Osteoblast (primary cell): ENCODE results near the gene SMOC1. TPM values are rescaled to one million over a fixed set of nuclear protein-coding genes. Genes with fewer than 3 reads are reported as not detected.
A peak's percentile ranks its signal among the peaks of the same experiment; 100 is the strongest.

Source experiments
- DNase-seq: peaks from one replicate; pipeline ENCODE4 v3.0.0; 2011; ENCODE audit warnings: low spot score, mixed read lengths; ENCODE audit not compliant: insufficient read length; ENCODE audit errors: missing footprints
- H2AFZ ChIP-seq: 2 replicates; pipeline ENCODE4 v1.6.0; 2011; ENCODE audit warnings: mild to moderate bottlenecking, low read length
- H3K27ac ChIP-seq: 2 replicates; pipeline ENCODE4 v1.5.1; 2011; ENCODE audit warnings: mild to moderate bottlenecking, low read depth, low read length, moderate library complexity
- H3K27me3 ChIP-seq: 2 replicates; pipeline ENCODE4 v1.6.0; 2012; ENCODE audit warnings: mild to moderate bottlenecking, control low read depth, inconsistent platforms, low read length, moderate library complexity; ENCODE audit not compliant: insufficient read depth
- H3K36me3 ChIP-seq: 2 replicates; pipeline ENCODE4 v1.5.1; 2011; ENCODE audit warnings: mild to moderate bottlenecking, low read length, control low read depth, moderate library complexity; ENCODE audit not compliant: insufficient read depth
- H3K4me1 ChIP-seq: 2 replicates; pipeline ENCODE4 v1.5.1; 2011; ENCODE audit warnings: mild to moderate bottlenecking, low read length, control low read depth, moderate library complexity; ENCODE audit not compliant: insufficient read depth
- H3K4me2 ChIP-seq: 2 replicates; pipeline ENCODE4 v1.6.0; 2011; ENCODE audit warnings: mild to moderate bottlenecking, low read length; ENCODE audit not compliant: insufficient read depth
- H3K4me3 ChIP-seq: fragments of 200-600 bp; sonication (generic); 3 replicates; pipeline ENCODE4 v1.5.1; 2012; ENCODE audit warnings: mild to moderate bottlenecking, low read length, inconsistent platforms; ENCODE audit not compliant: insufficient read depth
- H3K79me2 ChIP-seq: 2 replicates; pipeline ENCODE4 v1.6.0; 2012; ENCODE audit warnings: mild to moderate bottlenecking, low read length, control low read depth, inconsistent platforms; ENCODE audit not compliant: insufficient read depth
- H3K9me3 ChIP-seq: 2 replicates; pipeline ENCODE4 v1.5.1; 2011; ENCODE audit warnings: low read depth, low read length, control low read depth
- H4K20me1 ChIP-seq: 2 replicates; pipeline ENCODE4 v1.6.0; 2012; ENCODE audit warnings: mild to moderate bottlenecking, low read length, control low read depth; ENCODE audit not compliant: insufficient read depth
- CTCF ChIP-seq: IDR thresholded peaks from 2 replicates; pipeline ENCODE4 v1.5.1; 2011; ENCODE audit warnings: mild to moderate bottlenecking, low read depth, low read length, moderate library complexity; ENCODE audit errors: extremely low read depth
- total RNA-seq: library from RNA; depleted of rRNA; stranded (reverse); fragments of >200 nt; gene quantifications from 2 replicates; pipeline ENCODE4 v1.2.3, GENCODE V29; 2012

The SMOC1 gene
- total RNA-seq, result 25.7 and 34.8 TPM in 2 replicates

GRCh38 chr14:69879175-69880043 lies at the start of gene SMOC1:
SMOC1 (plus strand) TSS chr14:69879416; CDS start chr14:69879679, 263 bp downstream.
- peak; percentile 89 for DNase-seq

GRCh38 chr14:69838881-69839416 lies 40.3 kb upstream of the SMOC1 start:
- Histone ChIP-seq H2AFZ (no peak overlapping the region), H3K4me1 (no peaks in the 10 kb centered on the region), H3K27ac (no peak overlapping the region), H3K27me3 (peaks cover 19% of the 10 kb centered on the region), H3K36me3 (no peaks in the 10 kb centered on the region), H3K79me2 (no peaks in the 10 kb centered on the region), H3K4me3 (no peak overlapping the region), H4K20me1 (no peaks in the 10 kb centered on the region), H3K9me3 (no peaks in the 10 kb centered on the region), H3K4me2 (no peak overlapping the region)
- no peak for DNase-seq
- no peak for TF ChIP-seq CTCF

More at GRCh38 chr14:69879175-69880043, at the start of gene SMOC1:
- peak within 1 kb of the TSS; percentile 86 for H3K4me2 ChIP-seq
- H3K27me3 ChIP-seq, result peaks cover 6% of the 10 kb centered on the region
- no peaks in the 10 kb centered on the region for H3K36me3 ChIP-seq
- peak within 1 kb of the TSS; percentile 78 for H3K4me3 ChIP-seq
- peak within 1 kb of the TSS; percentile 58 for H2AFZ ChIP-seq
- H3K79me2 ChIP-seq, result no peaks in the 10 kb centered on the region
- H4K20me1 ChIP-seq, result no peaks in the 10 kb centered on the region
- H3K9me3 ChIP-seq, result no peaks in the 10 kb centered on the region
- peak within 1 kb of the TSS; percentile 22 for H3K27ac ChIP-seq
- H3K4me1 ChIP-seq, result peaks cover 8% of the 10 kb centered on the region
- no peak for TF ChIP-seq CTCF

- no peaks in the 10 kb centered on the region for H4K20me1 ChIP-seq
- H3K36me3 ChIP-seq, result no peaks in the 10 kb centered on the region
- no peak overlapping the region for H3K4me2 ChIP-seq
- H3K27ac ChIP-seq, result no peak overlapping the region
- no peak overlapping the region for H2AFZ ChIP-seq
- H3K9me3 ChIP-seq, result no peaks in the 10 kb centered on the region
- no peaks in the 10 kb centered on the region for H3K4me1 ChIP-seq
- no peak overlapping the region for H3K4me3 ChIP-seq
- H3K79me2 ChIP-seq, result no peaks in the 10 kb centered on the region
- TF ChIP-seq CTCF, result no peak
- no peak for DNase-seq
- peaks cover 19% of the 10 kb centered on the region for H3K27me3 ChIP-seq
These were observed 39.6 kb upstream of the SMOC1 start for GRCh38 chr14:69839661-69840060.

- H3K79me2 ChIP-seq, result no peaks in the 10 kb centered on the region
- H3K4me3 ChIP-seq, result no peak overlapping the region
- TF ChIP-seq CTCF, result no peak
- no peaks in the 10 kb centered on the region for H3K36me3 ChIP-seq
- no peak overlapping the region for H3K27ac ChIP-seq
- no peak for DNase-seq
- no peaks in the 10 kb centered on the region for H4K20me1 ChIP-seq
- no peak overlapping the region for H3K4me2 ChIP-seq
- H3K9me3 ChIP-seq, result no peaks in the 10 kb centered on the region
- H3K27me3 ChIP-seq, result peaks cover 19% of the 10 kb centered on the region
- no peak overlapping the region for H2AFZ ChIP-seq
- no peaks in the 10 kb centered on the region for H3K4me1 ChIP-seq
These were observed 37.6 kb upstream of the SMOC1 start for GRCh38 chr14:69841656-69842055.
